Activated CD4-positive, alpha-beta memory T cell treated with anti-CD3 and anti-CD28 coated beads, Interleukin-2, amount 10 ng/mL, durations not matched to agents 7 days and 5 days (primary cell): Measurements from ENCODE around the gene MYRIP. TPM values are rescaled to one million over a fixed set of nuclear protein-coding genes. Genes with fewer than 3 reads are reported as not detected.
"Not testable (repeated sequence)": the region's sequence is repeated elsewhere in the genome, so short reads cannot be mapped to it uniquely, and the experiment has no call there.

Source experiments
- CTCF ChIA-PET: fragments of 350-600 bp; sonication (Branson Sonifier 250); formaldehyde crosslinking; loops from one replicate; lab custom pipeline; 2021; ENCODE audit warnings: antibody characterized with exemption, inconsistent platforms; lab: Charles Lee
- POLR2A ChIA-PET: fragments of 350-600 bp; sonication (Branson Sonifier 250); formaldehyde crosslinking; loops from one replicate; lab custom pipeline; 2021; ENCODE audit warnings: antibody characterized with exemption; lab: Charles Lee
- DNase-seq: peaks from one replicate; pipeline ENCODE4 v3.0.0-alpha.2; 2020
- H3K27ac Mint-ChIP-seq: one replicate; pipeline ENCODE4 v1.8.0; 2021; ENCODE audit warnings: mild to moderate bottlenecking, mixed read lengths
- H3K27me3 Mint-ChIP-seq: one replicate; pipeline ENCODE4 v1.8.0; 2021; ENCODE audit warnings: mixed read lengths
- H3K36me3 Mint-ChIP-seq: one replicate; pipeline ENCODE4 v1.8.0; 2021; ENCODE audit warnings: low read depth, mixed read lengths
- H3K4me1 Mint-ChIP-seq: one replicate; pipeline ENCODE4 v1.8.0; 2021; ENCODE audit warnings: mixed read lengths
- H3K4me3 Mint-ChIP-seq: one replicate; pipeline ENCODE4 v1.8.0; 2021; ENCODE audit warnings: mild to moderate bottlenecking, mixed read lengths
- H3K9me3 Mint-ChIP-seq: one replicate; pipeline ENCODE4 v1.8.0; 2021; ENCODE audit warnings: mixed read lengths
- total RNA-seq, 2 experiments: library from RNA; stranded (reverse); gene quantifications; one replicate each; pipeline ENCODE4 v1.2.3, GENCODE V29; 2021

The MYRIP gene
- total RNA-seq, 2 experiments from 2014 or later = not detected

- H3K4me3 Mint-ChIP-seq, H3K9me3 Mint-ChIP-seq, H3K36me3 Mint-ChIP-seq, H3K4me1 Mint-ChIP-seq, H3K27me3 Mint-ChIP-seq, H3K27ac Mint-ChIP-seq, DNase-seq, POLR2A ChIA-PET, CTCF ChIA-PET: not testable (repeated sequence)
Measured at GRCh38 chr3:40077828-40078492, 268.6 kb downstream of the MYRIP start.

GRCh38 chr3:40078590-40078989 is 269.2 kb downstream of the MYRIP start:
- DNase-seq = no peak
- Mint-ChIP-seq H3K27ac (no peak overlapping the region), H3K27me3 (no peaks in the 10 kb centered on the region), H3K9me3 (peaks cover 2% of the 10 kb centered on the region), H3K4me3 (no peak overlapping the region), H3K36me3 (no peaks in the 10 kb centered on the region), H3K4me1 (no peaks in the 10 kb centered on the region)
- ChIA-PET CTCF (no interaction called here), POLR2A (no interaction called here)

- Mint-ChIP-seq H3K4me1 (no peaks in the 10 kb centered on the region), H3K27ac (no peak overlapping the region), H3K27me3 (no peaks in the 10 kb centered on the region), H3K4me3 (no peak overlapping the region), H3K36me3 (no peaks in the 10 kb centered on the region), H3K9me3 (peaks cover 2% of the 10 kb centered on the region)
- CTCF ChIA-PET = no interaction called here
- POLR2A ChIA-PET = no interaction called here
- DNase-seq = no peak
Measured at GRCh38 chr3:40079203-40079846, 269.9 kb downstream of the MYRIP start.

- Mint-ChIP-seq H3K4me1 (no peaks in the 10 kb centered on the region), H3K9me3 (peaks cover 2% of the 10 kb centered on the region), H3K36me3 (no peaks in the 10 kb centered on the region), H3K27me3 (no peaks in the 10 kb centered on the region), H3K27ac (no peak overlapping the region), H3K4me3 (no peak overlapping the region)
- CTCF ChIA-PET = no interaction called here
- POLR2A ChIA-PET = no interaction called here
- DNase-seq = no peak
Measured at GRCh38 chr3:40079847-40080240, 270.4 kb downstream of the MYRIP start.

- no peak for DNase-seq
- H3K4me3 Mint-ChIP-seq = no peak overlapping the region
- H3K27me3 Mint-ChIP-seq = no peaks in the 10 kb centered on the region
- no peak overlapping the region for H3K27ac Mint-ChIP-seq
- ChIA-PET CTCF (no interaction called here), POLR2A (no interaction called here)
- H3K9me3 Mint-ChIP-seq = peaks cover 2% of the 10 kb centered on the region
- H3K4me1 Mint-ChIP-seq = no peaks in the 10 kb centered on the region
- H3K36me3 Mint-ChIP-seq = no peaks in the 10 kb centered on the region
Measured at GRCh38 chr3:40083066-40083465, 273.7 kb downstream of the MYRIP start.

- H3K36me3 Mint-ChIP-seq, H3K27ac Mint-ChIP-seq, H3K9me3 Mint-ChIP-seq, H3K4me3 Mint-ChIP-seq, H3K4me1 Mint-ChIP-seq, H3K27me3 Mint-ChIP-seq, POLR2A ChIA-PET, DNase-seq, CTCF ChIA-PET: not testable (repeated sequence)
Measured at GRCh38 chr3:40084424-40084823, 275.0 kb downstream of the MYRIP start.

- H3K36me3 Mint-ChIP-seq = no peaks in the 10 kb centered on the region
- H3K4me1 Mint-ChIP-seq = no peaks in the 10 kb centered on the region
- H3K27ac Mint-ChIP-seq = no peak overlapping the region
- ChIA-PET POLR2A (no interaction called here), CTCF (no interaction called here)
- no peaks in the 10 kb centered on the region for H3K27me3 Mint-ChIP-seq
- no peaks in the 10 kb centered on the region for H3K9me3 Mint-ChIP-seq
- H3K4me3 Mint-ChIP-seq = no peak overlapping the region
- DNase-seq = no peak
Measured at GRCh38 chr3:40086890-40087883, 277.8 kb downstream of the MYRIP start.

- CTCF ChIA-PET = no interaction called here
- no peaks in the 10 kb centered on the region for H3K4me1 Mint-ChIP-seq
- POLR2A ChIA-PET = no interaction called here
- H3K9me3 Mint-ChIP-seq = no peaks in the 10 kb centered on the region
- no peaks in the 10 kb centered on the region for H3K36me3 Mint-ChIP-seq
- H3K27ac Mint-ChIP-seq = no peak overlapping the region
- no peaks in the 10 kb centered on the region for H3K27me3 Mint-ChIP-seq
- DNase-seq = no peak
- H3K4me3 Mint-ChIP-seq = no peak overlapping the region
Measured at GRCh38 chr3:40088527-40089170, 279.2 kb downstream of the MYRIP start.

- Mint-ChIP-seq H3K27me3 (peaks cover 2% of the 10 kb centered on the region), H3K4me3 (no peak overlapping the region), H3K27ac (no peak overlapping the region), H3K36me3 (no peaks in the 10 kb centered on the region), H3K9me3 (no peaks in the 10 kb centered on the region), H3K4me1 (no peaks in the 10 kb centered on the region)
- CTCF ChIA-PET = no interaction called here
- POLR2A ChIA-PET = no interaction called here
- no peak for DNase-seq
Measured at GRCh38 chr3:40096661-40097111, 287.3 kb downstream of the MYRIP start.

- POLR2A ChIA-PET = no interaction called here
- peaks cover 2% of the 10 kb centered on the region for H3K27me3 Mint-ChIP-seq
- CTCF ChIA-PET = no interaction called here
Measured at GRCh38 chr3:40097131-40098117, 288.0 kb downstream of the MYRIP start.

GRCh38 chr3:40098261-40098759 is 288.9 kb downstream of the MYRIP start:
- DNase-seq = no peak
- H3K36me3 Mint-ChIP-seq = no peaks in the 10 kb centered on the region
- H3K27ac Mint-ChIP-seq = no peak overlapping the region
- peaks cover 5% of the 10 kb centered on the region for H3K27me3 Mint-ChIP-seq
- H3K4me3 Mint-ChIP-seq = no peak overlapping the region
- H3K4me1 Mint-ChIP-seq = no peaks in the 10 kb centered on the region
- POLR2A ChIA-PET = no interaction called here
- CTCF ChIA-PET = no interaction called here
- H3K9me3 Mint-ChIP-seq = no peaks in the 10 kb centered on the region

More at GRCh38 chr3:40097131-40098117, 288.0 kb downstream of the MYRIP start:
- no peak for DNase-seq
- Mint-ChIP-seq H3K4me3 (no peak overlapping the region), H3K9me3 (no peaks in the 10 kb centered on the region), H3K4me1 (no peaks in the 10 kb centered on the region), H3K36me3 (no peaks in the 10 kb centered on the region), H3K27ac (no peak overlapping the region)

- H3K27ac Mint-ChIP-seq = no peak overlapping the region
- ChIA-PET CTCF (no interaction called here), POLR2A (no interaction called here)
- H3K36me3 Mint-ChIP-seq = no peaks in the 10 kb centered on the region
- H3K4me3 Mint-ChIP-seq = no peak overlapping the region
- H3K9me3 Mint-ChIP-seq = no peaks in the 10 kb centered on the region
- no peaks in the 10 kb centered on the region for H3K4me1 Mint-ChIP-seq
- no peak for DNase-seq
- H3K27me3 Mint-ChIP-seq = peaks cover 5% of the 10 kb centered on the region
Measured at GRCh38 chr3:40099871-40100270, 290.5 kb downstream of the MYRIP start.
